GM12878 (cell line): Measurements from ENCODE around the gene MFSD1. TPM values are rescaled to one million over a fixed set of nuclear protein-coding genes. Genes with fewer than 3 reads are reported as not detected.

Source experiments
- ATAC-seq: fragments of 200-7000 bp; cut with Tn5 transposase; 3 replicates; pipeline ENCODE4 v1.9.1; 2020; ENCODE audit warnings: mild to moderate bottlenecking, moderate library complexity
- BruUV-seq: library from RNA; stranded (reverse); fragments of 400-500 nt; replicated peaks from 2 replicates; lab custom pipeline; 2021; lab: Mats Ljungman, UMichigan
- CTCF ChIA-PET: fragments of 300-600 bp; sonication (Branson Sonifier 250); formaldehyde crosslinking; extraction: SDS; loops from one replicate; lab custom pipeline; 2021; ENCODE audit warnings: inconsistent platforms; lab: Yijun Ruan, JAX
- POLR2A ChIA-PET: fragments of 350-600 bp; formaldehyde crosslinking; extraction: SDS; loops from one replicate; lab custom pipeline; 2021; ENCODE audit warnings: inconsistent platforms; lab: Charles Lee
- RAD21 ChIA-PET: fragments of 300-600 bp; sonication (Branson Sonifier 250); formaldehyde crosslinking; loops from one replicate; lab custom pipeline; 2023; ENCODE audit warnings: antibody characterized with exemption; ENCODE audit not compliant: unreplicated experiment; lab: Charles Lee
- SMC1A ChIA-PET: fragments of 300-600 bp; sonication (Branson Sonifier 250); formaldehyde crosslinking; loops from one replicate; lab custom pipeline; 2023; ENCODE audit not compliant: unreplicated experiment, uncharacterized antibody; lab: Charles Lee
- DNase-seq: peaks from one replicate; pipeline ENCODE4 v3.0.0-alpha.2; 2011; ENCODE audit warnings: low read depth, low spot score
- FAIRE-seq: peaks from 3 replicates; lab custom pipeline; 2011; peaks lifted over from hg19 to GRCh38; lab: Jason Lieb, UNC
- H2AFZ ChIP-seq: 2 replicates; pipeline ENCODE4 v1.6.0; 2011; ENCODE audit warnings: low read depth, low read length, control low read depth; ENCODE audit not compliant: control insufficient read depth
- H3K27ac ChIP-seq: 2 replicates; pipeline ENCODE4 v1.5.1; 2011; ENCODE audit warnings: control low read depth; ENCODE audit not compliant: control insufficient read depth, insufficient read depth
- H3K27me3 ChIP-seq, 2 experiments: replicated peaks in 1 of 2; 2 replicates each; pipeline versions ENCODE4 v1.6.0 to v1.6.1; 2011; ENCODE audit warnings: low read length in 1 of 2; ENCODE audit not compliant: control insufficient read depth in 2 of 2, insufficient read depth in 2 of 2
- H3K36me3 ChIP-seq, 2 experiments: 2 replicates each; pipeline ENCODE4 v1.5.1; 2011; ENCODE audit warnings: low read length in 1 of 2; ENCODE audit not compliant: control insufficient read depth in 2 of 2, insufficient read depth in 2 of 2
- H3K4me1 ChIP-seq: 2 replicates; pipeline ENCODE4 v1.6.1; 2011; ENCODE audit warnings: mild to moderate bottlenecking, low read length, moderate library complexity, mixed read lengths; ENCODE audit not compliant: control insufficient read depth, insufficient read depth
- H3K4me2 ChIP-seq: 2 replicates; pipeline ENCODE4 v1.6.0; 2011; ENCODE audit warnings: control low read depth; ENCODE audit not compliant: control insufficient read depth, insufficient read depth
- H3K4me3 ChIP-seq: fragments of 200-600 bp; sonication (generic); 2 replicates; pipeline ENCODE4 v1.5.1; 2016
- H3K79me2 ChIP-seq: 2 replicates; pipeline ENCODE4 v1.6.0; 2011; ENCODE audit warnings: low read length; ENCODE audit not compliant: control insufficient read depth, insufficient read depth
- H3K9ac ChIP-seq: 2 replicates; pipeline ENCODE4 v1.8.0; 2011; ENCODE audit warnings: low read length, control low read depth, mixed read lengths; ENCODE audit not compliant: control insufficient read depth, insufficient read depth
- H3K9me3 ChIP-seq: replicated peaks from 3 replicates; pipeline ENCODE4 v1.5.1; 2011; ENCODE audit warnings: mild to moderate bottlenecking, low read length; ENCODE audit not compliant: control insufficient read depth, insufficient read depth
- H4K20me1 ChIP-seq: 2 replicates; pipeline ENCODE4 v1.6.0; 2011; ENCODE audit not compliant: control insufficient read depth, insufficient read depth
- BCL11A ChIP-seq: IDR thresholded peaks from 2 replicates; pipeline ENCODE4 v1.6.1; 2011; ENCODE audit warnings: low read depth, low read length
- CHD2 ChIP-seq: IDR thresholded peaks from 2 replicates; pipeline ENCODE4 v1.6.1; 2011; ENCODE audit warnings: low read depth, low read length, improper control_type of control experiment, borderline replicate concordance
- CUX1 ChIP-seq: IDR thresholded peaks from 2 replicates; pipeline ENCODE4 v1.6.1; 2012; ENCODE audit warnings: improper control_type of control experiment, low read depth, low read length; ENCODE audit not compliant: insufficient replicate concordance
- E2F4 ChIP-seq: IDR thresholded peaks from 2 replicates; pipeline ENCODE4 v1.6.1; 2012; ENCODE audit warnings: low read depth, low read length, improper control_type of control experiment
- EGR1 ChIP-seq, 2 experiments: IDR thresholded peaks; 1 replicate in 1 of 2; 2 replicates in 1 of 2; pipeline ENCODE4 v1.6.1; 2011 to 2012; ENCODE audit warnings: low read depth in 2 of 2, low read length in 2 of 2, borderline replicate concordance in 1 of 2, mild to moderate bottlenecking in 1 of 2, moderate library complexity in 1 of 2
- GATAD2B ChIP-seq: fragments of 450-650 bp; conservative IDR thresholded peaks from 2 replicates; pipeline ENCODE4 v1.6.1; 2017; ENCODE audit warnings: low read depth, mild to moderate bottlenecking, moderate library complexity
- HCFC1 ChIP-seq: fragments of 150-350 bp; IDR thresholded peaks from 2 replicates; pipeline ENCODE4 v1.6.1; 2014; ENCODE audit warnings: low read length
- KLF5 ChIP-seq: fragments of 450-650 bp; IDR thresholded peaks from 2 replicates; pipeline ENCODE4 v1.6.1; 2014; ENCODE audit warnings: mild to moderate bottlenecking; ENCODE audit not compliant: partially characterized antibody
- MYB ChIP-seq: fragments of 150-350 bp; IDR thresholded peaks from 2 replicates; pipeline ENCODE4 v1.6.1; 2014; ENCODE audit warnings: mild to moderate bottlenecking, low read depth, low read length, borderline replicate concordance
- NKRF ChIP-seq: fragments of 450-650 bp; conservative IDR thresholded peaks from 2 replicates; pipeline ENCODE4 v1.6.1; 2017; ENCODE audit warnings: mild to moderate bottlenecking, moderate library complexity
- PML ChIP-seq: IDR thresholded peaks from 2 replicates; pipeline ENCODE4 v1.6.1; 2012; ENCODE audit warnings: low read length, inconsistent platforms
- POU2F2 ChIP-seq: IDR thresholded peaks from 3 replicates; pipeline ENCODE4 v1.6.1; 2011; ENCODE audit warnings: low read depth, mild to moderate bottlenecking, low read length, borderline replicate concordance
- RELB ChIP-seq: fragments of 450-650 bp; IDR thresholded peaks from 2 replicates; pipeline ENCODE4 v1.6.1; 2017; ENCODE audit warnings: low read depth, mild to moderate bottlenecking, moderate library complexity
- SREBF2 ChIP-seq: IDR thresholded peaks from 2 replicates; pipeline ENCODE4 v1.6.1; 2012; ENCODE audit warnings: mild to moderate bottlenecking, low read length
- WGBS: methylation state at CpG from one replicate; pipeline ENCODE4 v1.1.6; 2016; ENCODE audit warnings: low lambda C conversion rate; ENCODE audit not compliant: insufficient replicate concordance, insufficient coverage; ENCODE audit errors: missing lambda C conversion rate; 5-methylcytosine and 5-hydroxymethylcytosine counted together
- in situ Hi-C: fragments of 300-500 bp; cut with MboI; formaldehyde crosslinking; loops from 9 replicates; pipeline ENCODE4 v1.14.3; 2018; ENCODE audit warnings: mixed read lengths
- intact Hi-C: fragments of 100-400 bp; cut with micrococcal nuclease; formaldehyde crosslinking; loops from one replicate; pipeline ENCODE4 v1.14.2; 2022; ENCODE audit not compliant: unreplicated experiment
- polyA plus RNA-seq, 11 experiments: library from polyadenylated mRNA; depleted of rRNA in 4 of 11; unstranded in 6 of 11; stranded (reverse) in 5 of 11; fragments of >200 nt; fragmentation: Nextera tagmentation in 4 of 11; fragmentation: Illumina TruSeq in 1 of 11; extraction: Ambion mirVana in 4 of 11; extraction: Trizol in 1 of 11; gene quantifications; 1 replicate in 1 of 11; 2 replicates in 10 of 11; pipeline versions ENCODE4 v1.2.1 to v1.2.3, GENCODE V29; 2011 to 2016; ENCODE audit warnings: inconsistent platforms in 2 of 11, missing spikeins in 2 of 11, low read depth in 1 of 11
- total RNA-seq, 4 experiments: library from RNA; depleted of rRNA in 3 of 4; stranded (reverse); fragments of >200 nt in 3 of 4; fragmentation: Illumina TruSeq in 1 of 4; extraction: Trizol in 1 of 4; gene quantifications; 2 replicates each; pipeline versions ENCODE4 v1.2.1 to v1.2.3, GENCODE V29; 2013 to 2021

MFSD1 gene
- total and polyA plus RNA-seq, 10 of the 15 experiments (the other 5 are each of a cell fraction or from before 2014, with no cell fraction given), result 7.3 to 41.7 (median 28.6) TPM

- intact Hi-C loops, result no loop called here
- no peaks in the 10 kb centered on the region for H3K27me3 ChIP-seq
- H4K20me1 ChIP-seq, result no peaks in the 10 kb centered on the region
- H3K36me3 ChIP-seq, result no peaks in the 10 kb centered on the region
- H3K4me2 ChIP-seq, result no peak overlapping the region
- H3K4me1 ChIP-seq, result no peaks in the 10 kb centered on the region
- WGBS, result 80% methylated on average over 3 of the region's 3 CpGs
- in situ Hi-C loops, result no loop called here
- no peak overlapping the region for H3K9ac ChIP-seq
- ChIA-PET CTCF (interaction anchor here (0.8 to 3.4 kb wide), 5 partner anchors 15 to 38 kb away, joined by 3 to 8 read pairs (median 3); no protein-coding TSS in a partner anchor), SMC1A (interaction anchor here (1.7 kb wide), 1 partner anchor 25 kb away, joined by 4 read pairs; no protein-coding TSS in a partner anchor), RAD21 (no interaction called here), POLR2A (no interaction called here)
- no peak overlapping the region for H2AFZ ChIP-seq
- ATAC-seq, result no peak
- H3K9me3 ChIP-seq, result no peaks in the 10 kb centered on the region
- no peak overlapping the region for H3K4me3 ChIP-seq
- H3K79me2 ChIP-seq, result no peaks in the 10 kb centered on the region
- no peak for DNase-seq
- BruUV-seq, result no TSS peak
- no peak for FAIRE-seq
- no peak overlapping the region for H3K27ac ChIP-seq
- TF ChIP-seq PML (no peak), BCL11A (no peak), POU2F2 (no peak), CUX1 (no peak), MYB (no peak), RELB (no peak), KLF5 (no peak), HCFC1 (no peak), SREBF2 (no peak), CHD2 (no peak), GATAD2B (no peak), NKRF (no peak), EGR1 (IDR thresholded peaks at IDR 0.05; ENCODE audit: borderline replicate concordance in 1 of 2, low read depth in 2 of 2, low read length in 2 of 2) (no peak), E2F4 (no peak)
These were observed 36.2 kb upstream of the MFSD1 start for GRCh38 chr3:158765518-158766205.
